Adrenal gland (tissue), 5 donors: ENCODE measurements around the gene PIWIL1.

Experiments used
- CTCF ChIP-seq, 6 experiments: fragments of 450-650 bp in 4 of 6; fragments of 200-600 bp in 2 of 6; sonication (generic) in 1 of 6; IDR thresholded peaks; 1 replicate in 5 of 6; 2 replicates in 1 of 6; pipeline versions ENCODE4 v1.5.1 to v1.8.0; 2016 to 2021; ENCODE audit warnings: antibody characterized with exemption in 6 of 6, mild to moderate bottlenecking in 2 of 6, moderate library complexity in 1 of 6
- POLR2A ChIP-seq, 2 donors: fragments of 450-650 bp; IDR thresholded peaks; one replicate each; pipeline ENCODE4 v1.6.1; 2017; ENCODE audit warnings: antibody characterized with exemption in 2 of 2, mild to moderate bottlenecking in 2 of 2, moderate library complexity in 1 of 2
- donor health status: DM: no; HTN: no; CAD: no.

GRCh38 chr12:130366159-130366558 is 28.5 kb downstream of the PIWIL1 start:
- TF ChIP-seq POLR2A (IDR thresholded peaks at IDR 0.05) (no peak), CTCF (IDR thresholded peaks at IDR 0.05) (no peak)
